Adipose tissue (tissue), 3 donors: ENCODE measurements around the gene PRUNE2. TPM values are rescaled to one million over a fixed set of nuclear protein-coding genes. Genes with fewer than 3 reads are reported as not detected.

Experiments
- H3K27ac ChIP-seq: one replicate; pipeline ENCODE4 v1.5.1; 2013; ENCODE audit warnings: low read depth, low read length
- WGBS, 3 donors: extraction: QIAGEN DNeasy Blood & Tissue Kit; methylation state at CpG; one replicate each; pipeline ENCODE4 v1.1.7; 2013; 5-methylcytosine and 5-hydroxymethylcytosine counted together
- polyA plus RNA-seq, 3 donors: library from polyadenylated mRNA; stranded (reverse); fragments of 200-250 nt; gene quantifications; one replicate each; pipeline ENCODE4 v1.2.3, GENCODE V29; 2013
- donor health status: healthy with polysubstance abuse.
- donor health status: Bipolar disorder and iron deficiency.
- donor health status: healthy.

PRUNE2 gene
- polyA plus RNA-seq, 3 donors, result 1.4 to 6.6 (median 3.5) TPM

GRCh38 chr9:76725011-76725546 is 180.8 kb downstream of the PRUNE2 start:
- 27 to 59% (median 33%) methylated on average over 4 of the region's 4 CpGs for WGBS, 3 donors
- H3K27ac ChIP-seq, result no peak overlapping the region

DNA sequence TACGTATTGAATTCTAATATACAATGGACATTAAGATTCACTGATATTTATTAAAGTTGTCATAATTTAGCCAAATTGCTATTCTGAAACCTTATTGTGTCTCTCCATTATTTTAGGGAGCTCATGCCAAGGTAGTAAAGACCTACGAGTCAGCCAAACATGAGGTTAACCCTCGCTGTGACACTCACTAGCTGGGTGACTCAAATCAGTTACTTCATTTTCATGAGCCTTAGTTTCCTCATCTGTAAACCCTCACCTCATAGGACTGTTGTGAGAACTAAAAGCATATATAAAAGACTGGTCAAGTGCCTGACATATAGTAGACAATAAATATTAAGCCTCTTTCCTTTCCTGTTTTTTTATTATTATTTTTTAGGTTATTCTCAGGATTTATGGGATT is 185.7 kb downstream of the PRUNE2 start:
- WGBS, 3 donors, result 61 to 71% (median 67%) methylated on average over 3 of the region's 3 CpGs

GRCh38 chr9:76718166-76718565 is 187.7 kb downstream of the PRUNE2 start:
- H3K27ac ChIP-seq, result no peak overlapping the region
- 63 to 71% (median 69%) methylated on average over 4 of the region's 4 CpGs for WGBS, 3 donors

More for the DNA sequence above, 185.7 kb downstream of the PRUNE2 start:
- no peak overlapping the region for H3K27ac ChIP-seq

DNA sequence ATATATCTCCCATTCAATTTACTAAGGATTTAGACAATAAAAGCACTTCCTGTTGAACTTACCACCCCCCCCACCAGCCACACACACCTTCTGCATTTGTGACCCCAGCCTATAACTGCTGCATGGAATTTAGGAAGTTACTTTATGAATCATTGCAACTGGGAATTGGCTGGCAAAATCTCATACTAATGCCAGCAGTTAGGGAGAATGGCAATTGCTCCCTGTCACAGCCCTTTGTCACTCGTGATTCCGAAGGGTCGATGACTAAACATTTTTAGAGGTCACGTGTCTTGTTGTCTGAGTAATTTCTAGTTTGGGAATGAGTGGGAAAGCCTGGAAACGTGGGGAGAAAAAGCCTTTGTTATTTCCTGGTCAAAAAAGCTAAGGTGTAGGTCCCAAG is 188.3 kb downstream of the PRUNE2 start:
- H3K27ac ChIP-seq, result no peak overlapping the region
- 18 to 39% (median 24%) methylated on average over 5 of the region's 5 CpGs for WGBS, 3 donors

DNA sequence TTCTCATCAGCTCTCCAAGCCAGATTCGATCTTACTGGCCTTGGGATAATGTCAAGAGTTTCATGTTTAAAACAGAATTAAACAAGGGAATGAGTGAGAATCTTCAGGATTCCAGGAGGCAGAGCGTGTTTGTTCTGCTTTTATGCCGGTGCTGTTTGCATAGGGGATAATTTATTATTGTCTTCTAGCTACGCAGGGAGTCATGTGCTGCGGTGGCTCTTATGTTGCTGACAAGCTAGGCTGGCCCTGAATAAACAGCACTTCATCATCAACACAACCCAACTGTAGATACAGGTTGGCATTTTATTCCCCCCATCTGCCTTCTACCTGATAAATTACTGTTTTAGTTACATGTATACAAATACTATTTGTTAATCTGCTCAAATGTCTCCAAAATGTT is 188.7 kb downstream of the PRUNE2 start:
- H3K27ac ChIP-seq, result no peak overlapping the region
- 36 to 46% (median 42%) methylated on average over 5 of the region's 5 CpGs for WGBS, 3 donors

GRCh38 chr9:76716085-76716672 is 189.7 kb downstream of the PRUNE2 start:
- WGBS, 3 donors, result 70 to 86% (median 73%) methylated on average over 7 of the region's 7 CpGs
- no peak overlapping the region for H3K27ac ChIP-seq

- 62 to 74% (median 64%) methylated on average over 5 of the region's 5 CpGs for WGBS, 3 donors
Measured at GRCh38 chr9:76713381-76713780, 192.5 kb downstream of the PRUNE2 start.

DNA sequence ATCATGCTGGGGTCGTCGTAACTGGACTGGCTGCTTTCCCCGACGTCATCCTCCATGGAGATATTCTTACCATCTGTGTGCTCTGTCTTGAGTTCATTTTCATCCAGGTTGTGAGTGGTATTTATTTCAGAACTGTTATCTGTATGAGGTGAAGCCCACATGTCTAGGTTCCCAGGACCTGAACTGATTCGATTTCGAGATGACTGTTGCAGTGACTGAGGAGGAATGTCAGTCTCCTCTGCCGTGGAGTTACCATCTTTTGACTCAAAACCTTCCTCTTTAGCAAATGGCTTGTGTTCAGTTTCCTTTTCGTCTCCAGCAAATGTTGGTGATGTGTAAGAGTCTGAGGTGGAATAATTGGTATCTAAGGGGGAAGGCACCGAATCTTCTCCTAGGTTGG is 196.9 kb downstream of the PRUNE2 start:
- no peak overlapping the region for H3K27ac ChIP-seq
- 54 to 82% (median 77%) methylated on average over 9 of the region's 9 CpGs for WGBS, 3 donors

More at GRCh38 chr9:76713381-76713780, 192.5 kb downstream of the PRUNE2 start:
- no peak overlapping the region for H3K27ac ChIP-seq

DNA sequence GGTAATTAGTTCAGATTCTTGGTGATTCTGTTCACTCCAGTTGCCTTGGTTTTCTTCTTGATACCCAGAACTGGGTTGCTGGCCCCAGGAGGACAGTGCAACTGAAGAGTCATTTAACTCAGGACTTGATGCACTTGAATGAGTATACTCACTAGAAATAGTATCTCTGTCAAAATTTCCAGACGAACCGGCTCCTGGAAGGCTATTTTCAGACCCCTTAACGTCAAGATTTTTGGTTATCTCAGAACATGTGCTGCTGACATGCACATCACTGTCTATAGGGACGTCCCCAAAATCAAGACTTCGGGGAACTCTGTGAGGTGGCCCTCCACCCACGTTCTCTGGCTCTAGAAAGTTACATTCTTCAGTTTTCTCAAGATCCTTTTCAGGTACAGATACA is 198.4 kb downstream of the PRUNE2 start:
- WGBS, 3 donors, result 64 to 75% (median 69%) methylated on average over 6 of the region's 6 CpGs
- no peak overlapping the region for H3K27ac ChIP-seq

DNA sequence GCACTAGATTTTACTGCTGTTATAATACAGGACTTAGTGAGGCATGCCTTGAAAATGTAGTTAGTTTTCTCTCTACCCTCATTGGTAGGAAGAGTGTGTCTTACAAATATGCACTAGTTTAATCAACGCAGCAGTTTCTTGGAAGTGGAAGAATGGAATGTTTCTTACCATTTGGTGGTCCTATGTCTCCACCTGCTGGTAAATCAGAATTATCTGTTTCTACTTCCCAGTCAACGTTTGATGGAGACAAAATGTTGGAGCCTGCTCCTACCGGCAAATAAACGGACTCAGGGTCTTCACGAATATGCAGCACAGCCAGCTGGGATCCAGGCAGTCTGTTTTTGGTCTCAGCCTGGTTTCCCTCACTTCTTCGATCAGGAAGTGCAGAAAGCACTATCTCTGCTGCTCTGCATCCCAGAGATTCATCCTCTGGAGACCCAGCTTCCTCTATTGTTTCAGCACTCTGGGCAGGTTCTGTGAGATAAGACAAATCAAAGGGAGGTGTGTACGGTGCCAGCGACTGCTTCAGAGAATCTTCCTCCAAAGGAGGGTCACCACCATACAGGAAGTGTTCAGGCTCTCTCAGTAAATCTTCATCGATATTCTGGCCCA is 201.2 kb downstream of the PRUNE2 start:
- H3K27ac ChIP-seq, result no peak overlapping the region

DNA sequence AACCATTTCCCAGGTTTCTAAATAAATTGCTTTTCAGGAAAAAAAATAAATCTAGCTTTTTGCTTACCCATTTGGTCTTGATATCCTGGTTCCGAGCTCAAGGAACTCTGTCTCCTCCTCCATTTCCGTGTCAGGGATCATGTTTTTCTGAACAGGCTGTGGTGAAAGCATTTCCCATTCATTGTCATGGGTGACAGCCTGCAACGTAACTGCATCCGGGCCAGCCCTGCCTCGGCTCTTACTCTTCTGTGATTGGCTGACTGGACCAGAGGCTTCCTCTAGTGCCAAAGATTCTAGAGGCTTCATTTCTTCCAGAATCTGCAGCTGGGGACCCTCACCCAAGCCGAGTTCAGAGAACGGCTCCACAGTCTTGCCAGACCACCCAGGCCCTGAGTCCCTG is 202.6 kb downstream of the PRUNE2 start:
- WGBS, 3 donors, result 54 to 62% (median 61%) methylated on average over 7 of the region's 7 CpGs

More for the DNA sequence above, 201.2 kb downstream of the PRUNE2 start:
- 7% methylated on average over 9 of the region's 9 CpGs for WGBS, 3 donors

DNA sequence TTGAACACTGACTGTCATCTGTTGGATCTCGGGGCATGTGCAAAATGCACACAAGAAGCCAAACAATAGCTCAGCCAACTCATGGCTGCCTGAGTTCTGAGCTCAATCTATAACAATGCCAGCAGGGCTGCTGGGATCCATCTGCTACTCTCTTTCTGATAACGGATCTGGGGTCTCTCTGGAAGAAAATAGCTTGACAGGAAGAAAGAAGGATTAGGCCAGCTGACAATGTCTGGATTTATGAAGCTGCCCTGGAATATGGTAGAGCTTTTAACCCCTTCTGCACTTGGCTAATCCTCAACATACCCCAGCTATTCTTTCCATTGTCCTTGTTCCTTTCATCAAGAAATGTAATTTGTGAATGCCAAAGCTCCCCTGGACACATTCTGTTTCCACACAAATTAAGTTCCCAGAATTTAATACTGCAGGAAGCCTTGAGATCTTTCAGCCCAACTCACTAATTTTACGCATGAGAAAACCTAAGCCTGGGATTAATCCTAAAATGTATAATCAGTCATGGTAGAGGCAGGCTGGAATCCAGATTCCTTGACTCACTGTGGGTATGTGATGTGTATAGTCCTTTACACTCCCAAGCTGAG is 204.4 kb downstream of the PRUNE2 start:
- H3K27ac ChIP-seq, result no peak overlapping the region
- 66 to 73% (median 66%) methylated on average over 3 of the region's 3 CpGs for WGBS, 3 donors

More for the DNA sequence above, 202.6 kb downstream of the PRUNE2 start:
- H3K27ac ChIP-seq, result no peak overlapping the region

DNA sequence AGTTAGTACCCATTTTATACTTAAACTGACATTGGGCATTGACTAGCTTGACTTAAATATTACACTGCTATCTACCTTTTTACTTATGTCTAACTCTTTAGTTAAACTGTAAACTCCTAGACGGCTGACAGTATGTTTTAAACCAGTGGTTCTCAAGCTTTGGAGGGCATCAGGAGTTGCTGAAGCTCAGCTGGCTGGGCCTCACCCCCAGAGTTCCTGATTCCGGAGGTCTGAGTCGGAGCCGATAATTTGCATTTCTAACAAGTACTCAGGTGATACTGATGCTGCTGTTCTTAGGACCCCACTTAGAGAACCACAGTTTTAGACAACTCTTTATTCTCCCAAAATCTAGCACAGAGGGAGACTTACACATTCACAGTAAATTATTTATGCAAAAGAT is 205.0 kb downstream of the PRUNE2 start:
- WGBS, 3 donors, result 83 to 91% (median 91%) methylated on average over 4 of the region's 4 CpGs
- no peak overlapping the region for H3K27ac ChIP-seq

DNA sequence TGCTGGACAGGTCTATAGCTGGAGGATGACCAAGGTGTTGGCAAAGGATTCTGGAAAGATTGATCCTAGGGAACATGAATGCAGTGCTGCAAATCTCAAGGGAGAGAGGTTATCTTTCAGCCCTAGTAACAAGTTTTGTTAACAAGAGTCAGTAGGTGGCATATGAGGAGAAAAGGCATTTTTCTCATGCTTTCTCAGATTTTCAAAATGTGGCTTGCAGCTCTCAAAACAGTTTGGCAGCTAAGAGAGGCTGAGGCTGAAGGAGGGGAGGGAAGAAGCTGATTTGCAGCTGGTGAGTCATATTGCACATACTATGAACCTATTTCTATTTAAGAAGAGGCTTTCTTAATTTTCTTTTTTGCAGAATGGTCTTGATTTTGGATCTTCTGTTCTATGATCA is 205.9 kb downstream of the PRUNE2 start:
- no peak overlapping the region for H3K27ac ChIP-seq

GRCh38 chr9:76697554-76697953 is 208.4 kb downstream of the PRUNE2 start:
- WGBS, 3 donors, result 33 to 78% (median 65%) methylated on average over 2 of the region's 2 CpGs
- no peak overlapping the region for H3K27ac ChIP-seq

DNA sequence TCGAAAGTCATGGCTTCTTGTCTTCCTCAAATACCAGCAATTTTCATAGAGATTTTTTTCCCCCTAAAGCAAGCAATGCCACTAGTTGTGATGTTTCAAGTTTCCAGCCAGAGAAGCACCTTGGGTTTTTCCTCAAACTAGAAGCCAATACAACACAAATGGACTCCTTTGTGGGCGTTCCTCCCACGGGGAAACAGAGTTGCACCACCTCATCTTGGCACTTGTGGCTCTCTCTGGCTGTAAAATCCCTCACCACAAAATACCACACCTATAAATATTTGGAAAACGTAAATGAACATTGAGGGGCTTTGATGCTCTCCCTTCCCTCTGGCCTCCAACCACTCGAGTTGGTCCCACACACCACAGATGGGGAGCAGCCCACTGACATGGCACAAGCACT is 208.8 kb downstream of the PRUNE2 start:
- H3K27ac ChIP-seq, result no peak overlapping the region
- WGBS, 3 donors, result 55 to 63% (median 58%) methylated on average over 5 of the region's 5 CpGs

GRCh38 chr9:76693912-76694311 is 212.0 kb downstream of the PRUNE2 start:
- 47 to 80% (median 58%) methylated on average over 5 of the region's 5 CpGs for WGBS, 3 donors
- no peak overlapping the region for H3K27ac ChIP-seq

GRCh38 chr9:76692458-76693129 is 213.3 kb downstream of the PRUNE2 start:
- 65 to 74% (median 73%) methylated on average over 9 of the region's 9 CpGs for WGBS, 3 donors
- H3K27ac ChIP-seq, result no peak overlapping the region
